Astrocyte of the hippocampus (primary cell): ENCODE measurements around the gene RARG.
"Not testable (repeated sequence)": the region's sequence is repeated elsewhere in the genome, so short reads cannot be mapped to it uniquely, and the experiment has no call there.

Experiments used
- DNase-seq: peaks from one replicate; pipeline ENCODE4 v3.0.0; 2011; ENCODE audit warnings: low read depth, low spot score

The RARG gene

DNA sequence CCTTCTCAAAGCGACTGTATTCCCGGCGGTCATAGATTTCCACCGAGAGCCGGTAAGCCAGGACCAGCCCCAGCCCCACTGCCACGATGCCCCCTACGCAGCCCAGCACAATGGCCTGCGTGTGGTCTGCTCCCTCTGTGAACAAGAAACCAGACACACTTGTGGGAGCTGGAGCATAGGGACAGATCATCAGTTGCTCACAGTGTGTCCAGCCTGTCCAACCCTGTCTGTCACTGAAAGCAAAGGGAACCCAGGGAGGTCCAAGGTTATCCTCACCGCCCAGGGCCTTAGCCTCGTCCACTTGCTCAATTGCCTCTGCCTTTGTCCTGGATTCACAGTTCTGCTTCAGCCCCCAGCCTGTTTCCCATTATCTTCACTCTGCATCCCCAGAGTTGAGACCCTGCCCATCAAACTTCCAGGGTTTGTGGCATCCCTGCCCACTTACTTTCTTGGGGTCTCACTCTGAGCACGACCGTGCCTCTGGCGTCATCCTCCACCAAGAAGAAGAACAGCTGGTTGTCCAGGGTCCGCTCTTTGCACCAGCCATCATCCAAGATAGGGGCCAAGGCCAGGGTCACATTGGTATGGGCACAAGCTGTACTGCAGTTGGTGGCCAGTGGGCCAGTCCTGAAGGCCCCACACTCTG, 40.0 kb downstream of the RARG start:
- DNase-seq = no peak

GRCh38 chr12:53191096-53191884, 40.7 kb downstream of the RARG start:
- DNase-seq = no peak

DNA sequence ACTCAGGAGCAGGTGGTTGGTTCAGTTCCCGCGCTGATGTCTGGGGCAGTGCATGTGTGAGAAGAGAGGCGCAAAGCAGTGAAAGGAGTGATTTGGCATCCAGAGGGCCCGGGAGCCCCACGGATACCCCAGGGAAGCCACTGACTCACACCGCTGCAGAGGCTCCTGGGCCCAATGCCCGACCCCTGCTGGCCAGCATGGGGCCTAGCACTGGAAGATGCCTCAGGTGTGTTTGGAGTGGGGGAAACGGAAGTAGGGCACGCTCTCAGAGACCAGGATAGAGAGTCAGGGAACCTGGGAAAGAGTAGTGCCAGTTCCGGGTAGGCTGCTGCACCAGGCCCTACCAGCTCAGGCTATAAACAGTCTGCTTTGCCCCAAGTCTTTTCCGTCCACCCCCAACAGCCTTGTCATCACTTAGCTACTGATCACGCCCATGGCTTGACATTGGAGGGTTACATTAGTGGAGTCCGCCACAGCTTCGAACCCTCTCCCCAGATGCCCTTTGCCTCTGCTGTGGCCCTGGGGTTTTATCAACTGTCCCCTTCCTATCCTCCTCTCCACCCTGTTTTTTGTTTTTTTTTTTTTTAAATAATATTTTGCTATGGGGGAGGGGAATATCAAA, 41.8 kb downstream of the RARG start:
- DNase-seq = peak; percentile 75

GRCh38 chr12:53187145-53187899, 44.7 kb downstream of the RARG start:
- DNase-seq = no peak

GRCh38 chr12:53186745-53187144, 45.3 kb downstream of the RARG start:
- DNase-seq = no peak

- no peak for DNase-seq
Observed at GRCh38 chr12:53185582-53186153, 46.3 kb downstream of the RARG start.

DNA sequence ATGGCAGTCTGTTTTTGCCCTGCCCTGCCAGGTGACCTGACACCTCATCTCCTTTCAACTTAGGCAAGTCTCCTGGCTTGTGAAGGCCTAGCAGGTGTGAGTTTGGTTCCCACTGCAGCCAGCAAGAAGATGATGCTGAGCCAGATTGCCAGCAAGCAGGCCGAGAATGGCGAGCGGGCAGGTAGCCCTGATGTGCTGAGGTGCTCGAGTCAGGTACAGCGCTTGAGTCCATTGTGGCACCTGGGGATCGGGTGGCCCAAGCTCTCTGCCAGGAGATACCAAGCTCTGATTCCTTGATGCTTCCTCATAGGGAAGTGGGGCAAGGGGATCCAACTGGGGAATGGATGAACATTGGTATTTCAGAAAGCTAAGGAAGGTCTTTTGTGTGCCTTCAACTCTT, 47.2 kb downstream of the RARG start:
- DNase-seq = no peak

DNA sequence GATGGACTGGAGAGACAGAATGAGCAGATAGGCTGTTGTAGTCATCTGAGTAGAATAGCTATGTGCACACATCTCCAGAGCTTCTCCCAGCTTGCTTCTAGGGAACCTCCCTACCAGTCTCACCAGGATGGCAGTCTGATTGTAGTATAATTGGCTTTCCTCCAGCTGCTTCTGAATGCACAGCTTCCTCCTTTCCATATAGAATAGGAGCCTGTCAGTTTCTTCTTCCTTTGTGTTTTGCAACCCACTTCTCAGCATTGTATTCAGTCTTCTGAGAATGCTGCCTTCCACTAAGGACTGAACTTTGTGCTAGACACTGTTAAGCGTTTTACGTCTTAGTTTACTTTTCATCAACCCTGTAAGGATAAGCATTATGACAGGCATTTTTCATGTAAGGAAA, 49.1 kb downstream of the RARG start:
- DNase-seq = no peak

DNA sequence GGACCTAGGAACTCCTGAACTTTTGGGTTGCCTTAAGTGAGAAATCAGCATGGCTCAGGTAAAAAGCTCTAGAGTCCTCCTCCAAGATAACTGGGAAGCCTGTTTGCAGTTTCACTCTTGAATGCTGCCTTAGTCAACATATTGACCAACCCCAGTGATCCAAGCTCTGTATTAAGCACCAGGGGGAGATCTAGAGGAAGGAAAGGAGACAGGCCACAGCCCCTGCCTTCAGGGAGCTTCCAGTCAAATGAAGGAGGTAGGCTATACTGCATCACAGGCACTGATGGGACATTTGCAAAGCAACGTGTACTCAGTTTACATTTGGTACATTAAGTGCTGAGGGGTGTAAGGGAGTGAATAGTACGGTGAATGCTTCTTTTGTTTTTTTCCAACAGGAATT, 50.1 kb downstream of the RARG start:
- DNase-seq = no peak

GRCh38 chr12:53180931-53181645, 50.9 kb downstream of the RARG start:
- peak; percentile 92 for DNase-seq

DNA sequence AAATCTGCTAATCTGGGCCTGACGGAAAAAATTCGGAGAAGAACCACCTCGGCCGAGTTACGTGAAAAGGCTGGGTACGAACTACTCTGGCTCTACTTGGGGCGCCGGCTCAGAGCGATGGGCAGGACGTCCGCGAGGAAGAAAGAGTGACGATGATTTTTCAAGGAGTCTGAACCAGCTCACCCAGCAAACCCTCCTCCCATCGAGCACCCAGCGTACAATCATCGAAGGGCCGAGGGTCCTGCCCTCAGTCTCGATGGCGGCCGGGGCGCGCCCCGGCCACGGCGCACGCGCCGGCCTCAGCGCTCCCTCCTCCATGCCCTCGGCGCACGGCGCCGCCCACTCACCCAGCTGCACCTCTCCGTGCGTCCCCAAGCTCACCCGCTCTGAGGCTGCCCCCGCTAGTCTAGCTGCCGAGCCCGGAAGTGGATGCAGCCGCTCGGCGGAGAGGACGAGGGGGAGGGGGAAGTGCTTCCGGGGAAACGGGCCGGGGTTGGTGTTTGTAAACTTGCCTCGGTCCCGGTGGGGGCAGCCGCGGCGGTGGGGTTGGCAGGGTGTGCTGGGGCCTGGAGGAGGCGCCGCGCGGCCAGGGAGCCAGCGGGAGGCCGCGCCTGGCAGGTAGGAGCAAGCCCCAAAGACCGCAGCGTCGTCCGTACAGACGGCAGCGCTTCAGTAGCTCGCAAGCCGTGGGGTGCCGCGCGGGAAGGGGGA, 51.6 kb downstream of the RARG start, which contains the start of the genes CSAD and ZNF740:
CSAD (minus strand) TSS at position 706 of the 711 bp plus-strand sequence. CDS start 7,455 bp downstream, outside the sequence.
ZNF740 (plus strand) TSS at position 503 of the 711 bp plus-strand sequence. CDS start 1,262 bp downstream, outside the sequence.
- peak; percentile 99 for DNase-seq

GRCh38 chr12:53179687-53180219, 52.3 kb downstream of the RARG start:
- DNase-seq = no peak

- DNase-seq = not testable (repeated sequence)
Observed at GRCh38 chr12:53178803-53179202, 53.2 kb downstream of the RARG start.

DNA sequence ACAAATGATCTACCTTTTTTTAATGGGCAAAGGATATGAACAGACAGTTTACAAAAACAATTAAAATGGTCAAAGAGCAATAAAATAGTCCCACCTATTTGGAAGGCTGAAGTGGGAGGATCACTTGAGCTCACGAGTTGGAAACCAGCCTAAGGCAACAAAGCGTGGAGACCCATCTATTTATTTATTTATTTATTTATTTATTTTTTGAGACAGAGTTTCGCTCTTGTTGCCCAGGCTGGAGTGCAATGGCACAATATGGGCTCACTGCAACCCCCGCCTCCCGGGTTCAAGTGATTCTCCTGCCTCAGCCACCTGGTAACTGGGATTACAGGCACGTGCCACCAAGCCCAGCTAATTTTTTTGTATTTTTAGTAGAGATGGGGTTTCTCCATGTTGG, 54.6 kb downstream of the RARG start:
- DNase-seq = not testable (repeated sequence)

DNA sequence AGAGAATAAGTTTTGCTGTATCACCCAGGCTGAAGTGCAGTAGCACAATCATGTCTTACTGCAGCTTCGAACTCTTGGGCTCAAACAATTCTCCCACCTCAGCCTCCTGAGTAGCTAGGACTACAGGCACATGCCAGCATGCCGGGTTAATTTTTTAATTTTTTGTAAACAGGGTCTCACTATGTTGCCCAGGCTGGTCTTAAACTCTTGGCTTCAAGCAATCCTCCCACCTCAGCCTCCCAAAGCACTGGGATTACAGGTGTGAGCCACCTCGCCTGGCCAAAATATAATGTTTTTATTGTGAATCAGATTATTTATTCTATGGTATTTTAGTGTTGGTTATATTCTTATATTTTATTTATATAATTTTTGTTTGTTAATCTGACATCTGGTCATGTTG, 55.3 kb downstream of the RARG start:
- no peak for DNase-seq

DNA sequence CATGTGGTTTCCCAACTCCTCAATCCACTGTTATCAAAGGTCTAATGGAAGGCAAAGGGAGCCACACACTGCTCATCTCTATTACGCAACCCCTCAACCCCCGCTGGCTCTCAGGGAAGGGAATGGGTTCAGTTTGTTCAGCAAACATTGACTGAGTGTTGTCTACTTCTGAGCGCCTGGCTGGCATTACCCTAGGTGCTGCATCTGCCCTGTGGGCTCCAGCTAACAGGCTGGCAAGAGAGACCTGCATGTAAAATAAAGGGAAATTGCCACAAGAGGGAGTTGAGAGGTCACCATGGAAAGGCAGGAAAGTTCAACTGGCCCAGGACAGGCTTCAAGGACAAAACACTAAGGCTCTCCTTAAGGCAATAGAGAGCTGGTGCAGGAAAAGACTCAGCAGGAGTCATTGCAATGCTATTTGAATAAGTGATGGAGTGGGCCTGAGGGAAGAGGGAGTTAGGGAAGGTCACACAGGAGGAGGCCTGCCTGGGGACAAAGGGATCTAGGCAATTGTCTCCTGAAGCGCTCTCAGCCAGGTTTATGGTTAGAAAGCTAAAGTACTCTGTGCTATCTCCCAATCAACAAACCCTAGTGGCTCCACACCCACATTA, 57.0 kb downstream of the RARG start:
- DNase-seq = no peak

GRCh38 chr12:53173085-53173715, 58.8 kb downstream of the RARG start:
- peak; percentile 46 for DNase-seq

DNA sequence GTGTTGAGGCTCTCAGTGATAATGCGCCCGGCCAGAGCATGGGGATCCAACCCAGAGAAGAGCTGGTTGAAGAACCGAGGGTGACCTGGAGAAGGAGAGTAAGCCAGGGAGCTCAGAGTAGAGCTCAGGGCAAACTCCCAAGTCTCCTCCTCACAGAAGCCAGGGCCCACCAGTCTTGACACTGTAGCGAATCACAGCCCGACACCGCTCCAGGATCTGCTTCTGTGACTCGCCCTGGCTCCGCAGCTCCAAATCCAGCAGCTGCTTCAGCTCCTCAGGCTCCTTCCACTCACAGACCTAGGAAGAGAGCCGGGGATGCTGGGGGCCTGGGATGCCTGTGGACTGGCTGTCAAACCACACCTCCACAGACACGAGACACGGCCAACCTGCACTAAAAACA, 59.7 kb downstream of the RARG start:
- DNase-seq = peak; percentile 59
